ENCODE data around the gene TMC1.

TMC1 gene

DNA sequence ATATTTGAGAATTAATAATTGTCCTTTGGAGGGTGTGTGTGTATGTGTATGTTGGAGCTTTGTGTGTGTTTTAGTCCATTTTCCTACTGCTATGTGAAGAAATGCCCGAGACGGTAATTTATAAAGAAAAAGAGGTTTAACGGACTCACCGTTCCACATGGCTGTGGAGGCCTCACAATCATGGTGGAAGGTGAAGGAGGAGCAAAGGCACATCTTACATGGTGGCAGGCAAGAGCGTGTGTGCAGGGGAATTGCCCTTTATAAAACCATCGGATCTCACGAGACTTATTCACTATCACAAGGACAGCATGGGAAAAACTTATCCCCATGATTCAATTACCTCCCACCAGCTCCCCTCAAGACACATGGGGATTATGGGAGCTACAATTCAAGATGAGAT lies 44.1 kb downstream of the TMC1 start:
- DNase-seq (ENCODE audit: low read depth in 1 of 2, low spot score in 1 of 2) = no peak

DNA sequence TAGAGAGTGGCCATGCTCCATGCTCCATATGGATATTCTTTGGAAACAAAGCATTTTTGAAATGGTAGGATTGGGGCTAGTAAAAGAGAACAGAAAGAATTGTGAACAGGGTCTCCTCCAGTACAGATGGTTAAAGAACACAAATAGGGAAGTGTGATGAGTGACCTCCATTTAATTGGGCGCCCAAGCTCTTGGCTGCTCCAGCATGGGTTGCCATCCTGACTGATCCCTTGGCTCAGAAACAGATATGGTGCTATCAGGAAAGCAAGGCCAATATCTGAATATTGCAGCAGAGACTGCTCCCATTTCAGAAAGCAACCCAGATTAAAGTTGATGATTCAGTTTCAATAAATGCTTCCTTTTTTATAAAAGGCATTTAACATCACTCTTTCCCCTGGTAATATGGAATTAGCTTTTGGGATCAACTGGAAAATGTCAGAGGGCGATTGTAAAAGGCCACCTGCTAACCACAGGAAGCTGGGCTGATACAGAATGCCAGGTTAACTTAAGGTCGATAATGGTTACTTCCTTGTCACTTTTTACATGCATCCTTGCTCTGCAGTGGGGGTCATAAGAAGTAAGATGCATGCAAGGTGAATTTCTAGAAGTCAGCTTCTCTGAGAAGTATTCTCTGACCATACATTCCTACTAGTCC lies 52.9 kb downstream of the TMC1 start:
- DNase-seq (ENCODE audit: low read depth in 1 of 2, low spot score in 1 of 2) = no peak

DNA sequence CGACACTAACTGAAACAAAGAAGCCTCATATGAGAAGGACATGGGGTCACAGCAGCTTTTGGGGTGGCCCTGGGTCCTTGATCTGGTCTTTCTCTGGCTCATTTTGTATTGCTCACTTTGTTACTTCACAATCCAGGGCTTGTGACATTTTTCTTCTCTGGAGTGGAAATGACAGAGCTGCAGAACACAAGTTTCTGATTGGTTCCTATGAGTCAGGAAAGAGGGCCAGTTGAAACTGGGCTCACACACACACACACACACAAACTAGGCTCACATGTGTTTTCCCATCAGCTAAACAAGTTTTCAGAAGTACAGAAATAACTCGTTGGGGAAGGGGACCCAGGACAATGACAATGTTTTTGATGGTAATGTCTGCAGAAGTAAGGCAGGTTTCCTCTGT lies 54.3 kb downstream of the TMC1 start:
- DNase-seq (ENCODE audit: low read depth in 1 of 2, low spot score in 1 of 2) = no peak

DNA sequence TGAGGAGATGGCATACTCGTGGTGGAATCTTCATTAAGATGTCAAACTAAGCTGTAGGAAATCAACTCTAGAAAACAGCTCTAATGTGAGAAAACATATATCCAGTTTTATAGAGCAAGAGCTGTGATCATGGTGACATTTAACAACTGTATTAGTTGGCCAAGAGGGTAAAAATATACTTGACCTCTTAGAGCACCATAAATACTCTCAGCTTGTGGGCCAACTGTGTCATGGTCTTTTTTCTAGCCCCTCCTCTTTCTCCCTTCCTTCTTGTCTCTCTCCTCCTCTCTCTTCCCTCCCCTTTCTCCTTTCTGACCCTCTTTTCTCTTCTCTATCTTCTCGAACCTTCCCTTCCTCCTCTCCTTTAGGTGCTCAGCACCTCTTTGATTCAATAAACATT lies 54.7 kb downstream of the TMC1 start:
- DNase-seq (ENCODE audit: low read depth in 1 of 2, low spot score in 1 of 2) = no peak

DNA sequence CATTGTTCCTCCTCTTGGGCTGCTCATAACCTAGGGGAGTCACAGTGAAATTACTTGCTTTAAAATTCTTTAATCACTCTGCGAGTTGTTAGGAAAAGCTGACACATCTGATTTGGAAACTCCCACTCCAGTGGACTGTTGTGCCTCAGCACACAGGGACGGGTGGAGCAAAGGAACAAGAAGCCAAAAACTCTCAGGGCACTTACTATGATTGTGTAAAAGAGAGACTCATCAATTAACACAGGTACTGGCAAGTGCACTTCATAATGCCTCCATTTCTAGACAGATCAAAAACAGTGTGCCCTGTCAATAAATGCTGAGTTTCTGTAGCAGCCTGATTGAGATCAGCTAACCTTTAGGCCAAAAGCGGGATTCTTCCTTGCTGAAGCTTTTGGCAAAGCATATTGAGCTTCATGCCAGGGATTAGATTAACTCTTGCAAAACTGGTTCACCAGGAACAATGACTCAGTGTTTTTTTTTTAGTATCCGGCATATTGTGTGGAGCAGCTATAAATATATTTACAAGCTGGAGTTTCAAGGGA lies 55.9 kb downstream of the TMC1 start:
- DNase-seq (ENCODE audit: low read depth in 1 of 2, low spot score in 1 of 2) = no peak

DNA sequence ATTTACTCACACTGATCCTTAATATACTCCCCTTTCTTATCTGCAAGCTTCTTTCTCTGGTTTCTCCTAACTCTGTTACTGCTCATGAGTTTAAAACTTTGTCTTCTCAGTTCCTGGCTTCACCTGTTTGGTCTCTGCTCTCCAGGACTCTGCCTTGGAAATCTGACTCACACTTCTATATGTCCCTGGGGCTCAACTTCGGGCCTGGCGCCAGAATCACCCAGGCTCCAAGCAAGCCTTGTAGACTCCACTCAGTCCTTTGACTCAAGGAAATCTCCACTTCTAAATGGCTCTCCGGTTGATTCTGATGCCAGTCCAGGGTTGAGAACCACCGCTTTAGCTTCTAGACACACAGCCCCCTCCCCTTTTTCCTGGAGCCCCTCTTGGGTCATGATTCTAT lies 57.8 kb downstream of the TMC1 start:
- no peak for DNase-seq (ENCODE audit: low read depth in 1 of 2, low spot score in 1 of 2)

DNA sequence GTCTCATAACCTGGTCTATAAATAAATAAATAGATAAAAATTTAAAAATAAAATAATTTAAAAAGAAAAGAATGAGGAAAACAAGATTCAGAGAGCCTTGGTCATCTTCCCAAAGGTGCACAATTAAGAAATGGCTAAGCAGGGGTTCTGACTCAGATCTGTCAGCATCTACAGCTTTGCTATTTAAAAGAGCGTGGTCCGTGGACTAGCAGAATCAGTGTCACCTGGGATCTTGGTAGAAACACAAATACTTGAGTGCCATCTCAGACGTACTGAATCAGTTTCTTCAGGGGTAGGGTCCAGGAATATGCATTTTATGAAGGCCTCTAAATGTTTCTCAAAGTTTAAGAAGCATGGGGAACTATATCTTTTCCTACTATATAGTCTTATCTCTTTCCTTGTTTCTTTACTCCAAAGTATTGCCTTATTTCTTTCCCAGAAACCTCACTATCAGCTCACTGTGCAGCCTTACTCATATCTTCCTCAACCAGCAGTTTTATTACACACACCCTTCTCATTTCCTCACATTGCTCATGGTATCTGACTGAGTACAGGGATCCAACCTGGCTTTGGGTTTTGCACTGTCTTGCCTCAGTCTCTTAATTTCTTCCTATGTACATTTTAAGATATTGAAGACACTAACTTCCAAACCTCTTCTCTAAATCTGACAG lies 58.6 kb downstream of the TMC1 start:
- DNase-seq (ENCODE audit: low read depth in 1 of 2, low spot score in 1 of 2) = no peak

DNA sequence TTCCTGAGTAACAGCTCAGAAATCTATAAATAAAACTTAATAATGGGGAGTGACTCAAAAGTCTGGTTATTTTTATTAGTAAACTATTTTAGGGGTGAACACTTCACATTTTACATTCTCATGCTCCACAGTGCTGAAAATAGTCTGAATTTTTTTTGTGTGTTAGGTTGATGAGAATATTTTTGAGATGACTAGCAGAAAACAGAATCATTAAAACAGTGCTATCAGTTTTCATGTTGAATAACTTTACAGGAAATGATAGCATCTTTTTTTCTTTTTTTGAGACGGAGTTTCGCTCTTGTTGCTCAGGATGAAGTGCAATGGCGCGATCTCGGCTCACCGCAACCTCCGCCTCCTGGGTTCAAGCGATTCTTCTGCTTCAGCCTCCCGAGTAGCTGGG lies 60.3 kb downstream of the TMC1 start:
- no peak for DNase-seq (ENCODE audit: low read depth in 1 of 2, low spot score in 1 of 2)

DNA sequence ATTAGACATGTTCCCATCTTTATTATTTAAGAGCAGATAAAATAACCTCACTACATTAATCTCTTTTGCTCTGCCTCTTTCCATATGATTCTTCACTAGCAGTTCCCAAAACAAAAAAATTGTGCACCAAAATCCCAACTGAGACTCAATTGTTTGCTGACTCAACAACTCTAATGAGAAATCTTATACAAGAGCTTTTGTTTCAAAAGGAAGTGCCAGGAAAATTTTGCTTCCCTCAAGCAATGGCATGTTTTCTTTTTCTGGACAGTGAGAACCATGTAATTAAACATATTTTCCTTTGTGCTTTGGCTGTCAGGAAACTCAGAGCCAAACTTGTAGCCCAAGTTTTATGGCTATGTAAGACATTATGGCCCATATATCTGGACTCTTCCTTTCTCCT lies 62.0 kb downstream of the TMC1 start:
- DNase-seq (ENCODE audit: low read depth in 1 of 2, low spot score in 1 of 2) = no peak

DNA sequence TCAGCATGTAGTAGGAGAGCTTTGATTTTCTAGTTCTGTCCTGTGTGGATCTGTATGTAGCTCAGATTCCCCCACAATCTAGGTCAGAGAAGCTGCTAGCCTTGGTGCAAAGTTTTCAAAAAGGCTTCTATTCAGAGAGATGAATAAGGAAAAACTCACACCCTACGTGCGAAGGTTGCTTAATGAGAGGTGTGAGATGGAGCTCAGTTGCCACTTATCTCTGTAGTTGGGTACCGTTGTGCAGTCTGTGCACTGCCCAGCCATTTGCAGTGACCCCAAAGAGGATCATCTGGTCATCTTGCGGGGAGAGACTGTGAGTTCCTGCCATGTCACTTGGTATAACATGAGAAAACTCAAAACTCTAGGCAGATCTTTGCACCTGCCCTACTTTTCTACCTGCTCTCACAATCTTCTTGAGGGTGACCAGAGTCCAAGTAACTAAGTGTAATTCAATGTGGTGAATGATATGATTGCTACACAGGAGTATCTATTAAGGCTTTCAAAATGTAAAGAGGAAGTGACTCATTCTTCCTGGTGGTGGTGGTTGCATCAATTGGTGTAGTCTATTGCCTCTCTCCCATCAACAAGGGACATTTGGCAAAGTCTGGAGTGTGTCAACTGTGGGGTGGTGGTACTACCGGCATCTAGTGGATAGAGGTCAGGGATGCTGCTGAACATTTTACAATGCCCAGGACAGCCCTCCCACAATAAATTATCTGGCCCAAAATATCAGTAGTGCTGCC lies 65.2 kb downstream of the TMC1 start:
- no peak for DNase-seq (ENCODE audit: low read depth in 1 of 2, low spot score in 1 of 2)

DNA sequence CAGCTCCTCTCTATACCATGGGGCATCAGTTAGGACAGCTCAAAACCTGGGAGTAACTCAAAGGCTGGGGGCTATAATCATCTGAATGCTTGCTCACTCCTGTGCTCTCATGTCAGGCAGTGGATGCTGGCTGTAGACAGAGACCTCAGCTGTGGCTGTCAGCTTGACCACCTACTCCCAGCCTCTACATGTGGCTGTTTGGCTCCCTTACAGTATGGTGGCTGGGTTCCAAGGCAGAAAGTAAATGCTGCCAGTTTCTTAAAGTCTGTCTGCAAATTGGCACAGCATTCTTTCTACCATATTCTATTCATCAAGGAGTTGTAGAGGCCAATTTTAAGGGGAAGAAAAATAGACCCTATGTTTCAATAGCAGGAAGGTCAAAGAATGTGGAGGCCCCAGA lies 66.9 kb downstream of the TMC1 start:
- DNase-seq (ENCODE audit: low read depth in 1 of 2, low spot score in 1 of 2) = no peak

DNA sequence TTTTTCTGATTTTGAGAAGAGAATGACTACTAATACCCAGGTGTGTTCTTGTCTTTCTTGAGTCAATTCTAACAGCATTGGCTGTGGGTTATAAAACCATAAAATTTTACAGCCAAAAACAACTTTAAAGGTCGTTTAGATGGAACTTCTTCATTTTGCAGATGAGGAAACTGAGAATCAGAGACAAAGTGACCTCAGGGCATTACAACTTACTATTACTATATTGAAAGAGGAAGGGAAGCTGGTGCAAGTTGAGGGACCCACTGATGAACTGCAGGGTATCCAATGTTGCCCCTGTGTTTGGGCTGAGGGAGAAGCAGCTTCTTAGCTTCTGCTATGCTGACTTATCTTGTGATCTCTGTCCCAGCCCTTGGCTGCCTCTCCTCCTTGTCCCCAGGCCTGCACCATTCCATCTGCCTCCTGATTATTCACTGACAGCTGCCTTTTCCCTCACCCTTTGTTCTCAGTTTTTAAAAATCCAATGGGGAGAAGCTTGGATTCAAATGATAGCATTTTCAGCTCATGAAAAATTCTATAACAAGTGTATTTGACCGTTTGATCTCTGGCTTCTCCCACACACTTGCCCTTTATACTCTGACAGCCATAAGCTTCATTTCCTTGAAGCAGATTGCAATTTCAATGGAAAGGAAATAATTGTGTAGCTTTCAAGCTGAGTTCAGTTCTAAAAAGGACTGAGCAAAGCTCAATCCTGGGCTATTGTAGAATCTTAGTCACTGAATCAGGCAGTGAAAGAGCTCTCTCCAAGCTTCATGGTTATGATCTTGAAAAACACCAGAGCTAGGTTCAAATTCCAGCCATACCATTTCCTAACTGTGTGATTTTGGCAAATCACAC lies 68.5 kb downstream of the TMC1 start:
- DNase-seq (ENCODE audit: low read depth in 1 of 2, low spot score in 1 of 2) = no peak

DNA sequence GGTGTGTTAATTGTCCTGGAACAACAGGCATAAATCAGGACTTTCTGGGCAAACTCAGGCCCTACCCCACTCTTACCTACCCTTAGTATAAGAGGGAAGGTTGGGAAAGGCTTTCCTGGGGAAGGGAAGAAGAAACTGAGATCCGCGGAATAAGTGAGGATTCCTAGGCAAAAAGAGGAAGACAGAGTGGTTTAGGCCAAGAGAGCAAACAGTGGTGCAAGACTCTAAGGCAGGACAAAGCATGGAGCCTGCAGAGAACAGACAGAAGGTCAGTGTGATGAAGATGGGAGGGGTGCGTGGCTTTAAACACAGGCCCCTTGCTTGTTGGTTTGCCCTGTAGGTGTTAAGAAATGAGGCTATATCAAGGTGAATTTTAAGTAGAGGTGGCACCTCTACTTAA lies 69.4 kb downstream of the TMC1 start:
- no peak for DNase-seq (ENCODE audit: low read depth in 1 of 2, low spot score in 1 of 2)

DNA sequence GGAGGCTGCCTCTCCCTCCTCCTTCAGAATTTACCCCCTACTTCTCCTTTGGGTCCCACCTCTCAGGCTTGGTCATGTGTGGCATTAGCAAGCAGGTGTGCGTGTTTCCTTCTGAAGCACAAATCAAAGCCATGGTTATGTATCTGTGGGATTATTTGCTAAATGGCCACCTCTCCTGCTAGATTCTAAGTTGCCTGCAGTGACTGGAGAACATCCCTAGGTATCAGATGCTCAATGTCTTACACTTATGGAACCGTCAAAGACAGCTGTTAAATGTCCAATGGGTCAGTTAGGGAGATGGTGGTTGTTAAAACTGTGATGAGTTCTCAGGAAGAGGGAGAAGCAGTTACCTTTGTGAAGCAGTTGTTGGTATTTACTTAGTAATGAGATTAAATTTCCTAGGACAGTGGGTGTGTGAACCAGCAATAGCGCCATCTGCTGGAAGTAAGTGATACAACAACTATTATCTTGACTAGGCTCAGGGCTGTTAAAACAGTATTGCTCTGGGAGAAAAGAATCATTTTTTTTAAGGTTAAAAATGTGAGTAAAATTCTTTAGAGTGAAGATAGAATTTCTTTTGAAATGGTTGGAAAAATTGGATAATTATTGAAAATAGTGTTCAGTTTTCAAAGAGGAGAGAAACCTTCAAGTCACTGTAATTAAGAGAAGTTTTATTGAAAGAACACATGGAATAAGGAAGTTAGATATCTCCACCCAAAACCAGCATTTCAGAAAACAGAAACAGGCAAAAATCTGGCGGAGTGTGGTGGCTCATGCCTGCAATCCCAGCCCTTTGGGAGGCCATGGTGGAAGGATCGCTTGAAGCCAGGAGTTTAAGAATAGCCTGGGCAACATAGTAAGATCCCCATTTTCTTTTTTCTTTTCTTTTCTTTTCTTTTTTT lies 71.3 kb downstream of the TMC1 start:
- no peak for DNase-seq (ENCODE audit: low read depth in 1 of 2, low spot score in 1 of 2)

DNA sequence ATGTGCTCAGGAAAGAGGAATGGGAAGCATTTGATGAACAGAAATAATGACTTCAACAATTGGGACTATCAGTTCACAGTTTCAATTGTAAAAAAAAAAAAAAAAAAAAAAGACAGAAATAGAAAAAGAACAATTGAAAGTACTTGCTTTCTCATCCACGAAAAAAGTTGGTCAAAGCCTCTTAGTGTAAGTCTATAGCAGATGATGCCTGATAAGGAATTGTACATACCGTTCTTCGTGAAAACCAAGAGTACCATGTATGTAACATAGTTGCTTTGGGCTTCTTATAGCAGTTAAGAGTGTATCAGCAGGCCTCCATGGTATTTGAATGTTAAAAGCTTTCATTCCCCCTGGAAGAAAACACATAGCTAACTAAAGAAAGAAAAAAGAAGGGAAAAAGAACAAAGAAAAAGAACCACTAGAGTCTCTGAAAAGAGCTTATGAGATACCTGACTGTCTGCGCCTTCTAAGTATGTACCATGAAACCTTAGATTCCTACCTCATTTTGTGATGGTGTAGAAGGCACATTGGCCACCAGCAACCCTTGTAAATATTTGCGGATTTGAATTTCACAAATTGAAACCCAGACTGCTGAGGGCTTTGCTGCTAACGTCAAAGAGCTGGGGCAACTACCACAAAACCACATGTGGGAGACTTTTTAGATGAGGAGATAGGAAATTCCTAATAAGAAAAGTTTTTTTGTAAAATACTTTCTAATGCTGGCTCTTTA lies 75.2 kb downstream of the TMC1 start:
- no peak for DNase-seq (ENCODE audit: low read depth in 1 of 2, low spot score in 1 of 2)

DNA sequence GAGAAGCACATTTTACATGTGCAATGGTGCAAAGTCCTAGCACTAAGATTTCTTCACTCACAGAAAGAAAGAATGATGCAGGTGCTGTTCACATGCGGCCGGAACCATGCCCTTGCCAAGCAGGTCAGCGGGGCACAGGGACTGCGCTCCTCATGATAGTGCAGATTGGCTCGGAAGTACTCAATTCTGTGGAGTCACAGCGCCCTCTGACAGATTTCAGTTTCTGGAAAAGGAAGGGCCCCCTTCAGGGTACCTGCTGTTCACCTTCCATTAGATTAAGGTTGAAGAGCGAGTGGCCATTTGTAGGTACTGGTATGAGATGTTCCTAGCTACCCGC lies 75.7 kb downstream of the TMC1 start:
- no peak for DNase-seq (ENCODE audit: low read depth in 1 of 2, low spot score in 1 of 2)

DNA sequence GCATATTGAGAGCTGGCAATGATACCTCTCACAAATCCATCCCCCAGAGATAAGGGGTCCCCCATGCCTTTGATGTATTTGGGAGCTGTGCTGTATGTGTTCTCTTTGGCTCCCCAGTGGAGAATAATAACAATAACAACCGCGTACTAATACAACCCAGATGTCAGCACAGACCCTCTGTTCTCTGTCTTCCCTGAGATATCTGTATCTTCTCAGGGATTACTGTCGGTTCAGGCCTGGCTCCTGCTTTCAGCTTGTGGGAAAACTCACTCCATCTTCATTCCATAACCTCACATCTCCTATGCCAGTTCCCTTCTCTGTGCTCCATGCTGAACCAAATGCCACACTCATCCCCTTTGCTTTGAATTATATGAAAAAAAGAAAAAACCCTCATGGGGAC lies 76.2 kb downstream of the TMC1 start:
- DNase-seq (ENCODE audit: low read depth in 1 of 2, low spot score in 1 of 2) = no peak

DNA sequence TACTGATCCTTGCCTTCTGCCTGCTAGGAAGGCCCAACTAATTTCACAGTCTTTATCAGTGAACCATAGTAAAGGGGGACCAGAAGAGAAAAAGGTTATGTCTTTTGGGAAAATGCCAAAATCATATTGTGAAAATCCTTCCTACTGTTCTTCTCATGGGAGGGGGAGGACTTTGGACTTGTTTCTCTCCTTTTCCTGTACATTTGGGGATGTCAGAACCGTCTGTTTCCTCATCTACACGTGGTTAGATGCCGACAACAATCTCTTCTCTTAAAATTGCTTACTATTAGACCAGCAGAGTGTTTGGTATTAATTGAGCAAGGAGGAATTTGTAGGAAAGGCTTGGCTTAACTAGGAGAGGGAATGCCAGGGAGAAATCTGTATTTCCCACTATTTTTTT lies 77.2 kb downstream of the TMC1 start:
- DNase-seq (ENCODE audit: low read depth in 1 of 2, low spot score in 1 of 2) = no peak

DNA sequence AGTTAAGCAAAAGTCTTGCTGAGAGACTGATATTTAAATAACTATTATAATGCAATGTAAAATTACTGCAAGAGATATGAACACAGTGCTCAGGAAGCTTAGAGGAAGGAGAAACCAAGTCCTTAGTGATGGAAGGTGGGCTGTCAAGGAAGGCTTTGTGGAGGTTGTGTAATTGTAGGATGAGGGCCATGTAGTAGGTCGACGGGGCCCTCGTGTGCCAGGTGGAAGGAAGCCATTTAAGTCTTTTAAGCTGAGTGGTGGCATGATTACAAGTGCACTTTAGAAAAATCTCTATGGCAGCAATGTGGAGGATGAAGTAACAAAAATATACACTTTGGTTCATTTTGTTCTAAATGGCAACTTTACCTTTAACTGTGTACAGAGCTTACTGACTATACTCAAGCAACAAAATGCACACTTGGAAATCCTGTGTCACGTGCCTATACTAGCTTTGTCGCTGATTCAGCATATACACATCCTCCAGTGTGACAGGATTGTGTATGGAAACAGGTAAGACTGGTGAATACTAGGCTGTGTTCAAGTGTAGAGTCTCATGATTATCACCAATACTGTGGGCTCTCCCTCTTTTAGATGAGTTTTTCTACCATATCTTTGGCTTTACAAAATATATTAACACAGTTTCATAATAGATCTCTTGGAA lies 78.6 kb downstream of the TMC1 start:
- no peak for DNase-seq (ENCODE audit: low read depth in 1 of 2, low spot score in 1 of 2)

All from activated T-helper 1 cell treated with anti-CD3 and anti-CD28 coated beads, Interleukin-2, amount 50 U/mL, for 16 hours (primary cell).